ENCODE results near the gene ARID5B. TPM values are rescaled to one million over a fixed set of nuclear protein-coding genes. Genes with fewer than 3 reads are reported as not detected.

Gene ARID5B
- total RNA-seq, 2 experiments from 2014 or later = 49.2 to 51.3 TPM

DNA sequence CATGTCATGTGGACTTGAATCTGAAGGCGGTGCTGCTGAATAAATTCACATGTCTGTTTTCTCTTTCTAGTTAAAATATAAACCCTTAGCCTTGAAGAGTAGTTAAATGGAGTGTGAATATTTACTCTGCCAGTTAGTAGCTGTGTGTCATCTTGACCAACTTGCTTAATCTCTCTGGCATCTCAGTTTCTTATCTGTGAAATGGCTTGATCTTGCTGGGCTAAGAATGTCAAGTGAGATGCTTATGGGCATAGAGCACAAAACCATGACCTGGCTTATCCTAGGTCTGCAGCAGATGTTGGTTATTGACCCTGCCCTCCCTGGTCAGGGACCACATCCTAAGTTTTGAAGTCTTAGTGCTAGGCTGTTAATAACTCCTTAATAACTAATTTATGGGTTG is 16.6 kb downstream of the ARID5B start:
- intact Hi-C loops (cut with DNase I, micrococcal nuclease) = no loop called here
- ChIA-PET CTCF (no interaction called here), POLR2A (no interaction called here)
- Mint-ChIP-seq H3K27ac (no peak overlapping the region), H3K27me3 (no peaks in the 10 kb centered on the region), H3K4me1 (ENCODE audit: low read depth) (peaks cover 82% of the 10 kb centered on the region), H3K9me3 (peaks cover 6% of the 10 kb centered on the region), H3K4me3 (no peak overlapping the region), H3K36me3 (ENCODE audit: low read depth) (peaks cover 81% of the 10 kb centered on the region)
- H3K27me3 ChIP-seq (ENCODE audit: control insufficient read depth in 1 of 2, insufficient read depth in 2 of 2, low read length in 2 of 2) = no peaks in the 10 kb centered on the region
- ATAC-seq (ENCODE audit: poor library complexity) (no peak), DNase-seq (no peak)
- no peak overlapping the region for H3K4me3 ChIP-seq (ENCODE audit: low read length)
- TF ChIP-seq CTCF (IDR thresholded peaks at IDR 0.05) = no peak
- H3K4me1 ChIP-seq (ENCODE audit: insufficient read depth, low read length) = peaks cover 22% of the 10 kb centered on the region
- no peak overlapping the region for H3K27ac ChIP-seq (ENCODE audit: low read depth in 1 of 2, low read length in 2 of 2)
- H3K36me3 ChIP-seq (ENCODE audit: insufficient read depth, low read length) = peaks cover 37% of the 10 kb centered on the region
- H3K9me3 ChIP-seq (ENCODE audit: control insufficient read depth in 1 of 2, insufficient read depth in 1 of 2, low read length in 2 of 2) = peaks cover 4 to 8% of the 10 kb centered on the region in 2 experiments

GRCh38 chr10:61918989-61919388 is 17.5 kb downstream of the ARID5B start:
- ChIA-PET POLR2A (no interaction called here), CTCF (no interaction called here)
- H3K36me3 ChIP-seq (ENCODE audit: insufficient read depth, low read length) = peaks cover 36% of the 10 kb centered on the region
- Mint-ChIP-seq H3K27ac (no peak overlapping the region), H3K27me3 (no peaks in the 10 kb centered on the region), H3K4me1 (ENCODE audit: low read depth) (peaks cover 80% of the 10 kb centered on the region), H3K4me3 (no peak overlapping the region), H3K36me3 (ENCODE audit: low read depth) (peaks cover 83% of the 10 kb centered on the region), H3K9me3 (peaks cover 6% of the 10 kb centered on the region)
- no peak overlapping the region for H3K4me3 ChIP-seq (ENCODE audit: low read length)
- peaks cover 4 to 8% of the 10 kb centered on the region in 2 experiments for H3K9me3 ChIP-seq (ENCODE audit: control insufficient read depth in 1 of 2, insufficient read depth in 1 of 2, low read length in 2 of 2)
- H3K4me1 ChIP-seq (ENCODE audit: insufficient read depth, low read length) = peaks cover 22% of the 10 kb centered on the region
- ATAC-seq (ENCODE audit: poor library complexity) (no peak), DNase-seq (no peak)
- no peak for TF ChIP-seq CTCF (IDR thresholded peaks at IDR 0.05)
- no peaks in the 10 kb centered on the region for H3K27me3 ChIP-seq (ENCODE audit: control insufficient read depth in 1 of 2, insufficient read depth in 2 of 2, low read length in 2 of 2)
- no peak overlapping the region for H3K27ac ChIP-seq (ENCODE audit: low read depth in 1 of 2, low read length in 2 of 2)
- intact Hi-C loops (cut with DNase I, micrococcal nuclease) = no loop called here

- no peak overlapping the region for H3K27ac ChIP-seq (ENCODE audit: low read depth in 1 of 2, low read length in 2 of 2)
- Mint-ChIP-seq H3K27me3 (no peaks in the 10 kb centered on the region), H3K36me3 (ENCODE audit: low read depth) (peaks cover 83% of the 10 kb centered on the region), H3K4me1 (ENCODE audit: low read depth) (peaks cover 75% of the 10 kb centered on the region), H3K27ac (no peak overlapping the region), H3K4me3 (no peak overlapping the region), H3K9me3 (peaks cover 6% of the 10 kb centered on the region)
- no peak for DNase-seq
- peaks cover 4 to 8% of the 10 kb centered on the region in 2 experiments for H3K9me3 ChIP-seq (ENCODE audit: control insufficient read depth in 1 of 2, insufficient read depth in 1 of 2, low read length in 2 of 2)
- no peak overlapping the region for H3K4me3 ChIP-seq (ENCODE audit: low read length)
- peaks cover 22% of the 10 kb centered on the region for H3K4me1 ChIP-seq (ENCODE audit: insufficient read depth, low read length)
- no peak for TF ChIP-seq CTCF (IDR thresholded peaks at IDR 0.05)
- no peak for ATAC-seq (ENCODE audit: poor library complexity)
- intact Hi-C loops (cut with DNase I, micrococcal nuclease) = no loop called here
- CTCF ChIA-PET = interaction anchor here (0.7 kb wide), 1 partner anchor 46 kb away, joined by 3 read pairs; no protein-coding TSS in a partner anchor
- H3K36me3 ChIP-seq (ENCODE audit: insufficient read depth, low read length) = peaks cover 36% of the 10 kb centered on the region
- POLR2A ChIA-PET = no interaction called here
- H3K27me3 ChIP-seq (ENCODE audit: control insufficient read depth in 1 of 2, insufficient read depth in 2 of 2, low read length in 2 of 2) = no peaks in the 10 kb centered on the region
Observed at GRCh38 chr10:61919646-61920215, 18.2 kb downstream of the ARID5B start.
